ENCODE data around the gene CSTF1.
"Not testable (repeated sequence)": the region's sequence is repeated elsewhere in the genome, so short reads cannot be mapped to it uniquely, and the experiment has no call there.

The CSTF1 gene

GRCh38 chr20:56371977-56372376 is 20.5 kb upstream of the CSTF1 start:
- DNase-seq: no peak

- no peak for DNase-seq
These were observed 19.6 kb upstream of the CSTF1 start for GRCh38 chr20:56372850-56373249.

GRCh38 chr20:56373942-56374341 is 18.5 kb upstream of the CSTF1 start:
- no peak for DNase-seq

GRCh38 chr20:56376331-56376730 is 16.1 kb upstream of the CSTF1 start:
- no peak for DNase-seq

- no peak for DNase-seq
These were observed 14.1 kb upstream of the CSTF1 start for GRCh38 chr20:56378386-56378785.

GRCh38 chr20:56380375-56380774 is 12.1 kb upstream of the CSTF1 start:
- DNase-seq: no peak

GRCh38 chr20:56381501-56381900 is 10.9 kb upstream of the CSTF1 start:
- no peak for DNase-seq

- no peak for DNase-seq
These were observed 9.7 kb upstream of the CSTF1 start for GRCh38 chr20:56382696-56383095.

- DNase-seq: no peak
These were observed 9.1 kb upstream of the CSTF1 start for GRCh38 chr20:56383334-56383733.

GRCh38 chr20:56385130-56385529 is 7.3 kb upstream of the CSTF1 start:
- no peak for DNase-seq

GRCh38 chr20:56386219-56386618 is 6.2 kb upstream of the CSTF1 start:
- no peak for DNase-seq

- no peak for DNase-seq
These were observed 3.6 kb upstream of the CSTF1 start for GRCh38 chr20:56388882-56389281.

- no peak for DNase-seq
These were observed 2.6 kb upstream of the CSTF1 start for GRCh38 chr20:56389807-56390206.

GRCh38 chr20:56390396-56390795 is 2.0 kb upstream of the CSTF1 start:
- DNase-seq: not testable (repeated sequence)

- DNase-seq: no peak
These were observed 1.4 kb upstream of the CSTF1 start for GRCh38 chr20:56391037-56391436.

- no peak for DNase-seq
These were observed 781 bp upstream of the CSTF1 start for GRCh38 chr20:56391596-56392131.

GRCh38 chr20:56392881-56393482 is 537 bp downstream of the CSTF1 start:
- peak in 1 of 2 experiments; percentile 40 for DNase-seq

- no peak for DNase-seq
These were observed 1.2 kb downstream of the CSTF1 start for GRCh38 chr20:56393653-56394052.

GRCh38 chr20:56395166-56395565 is 2.7 kb downstream of the CSTF1 start:
- DNase-seq: no peak

GRCh38 chr20:56400001-56400640 is 7.7 kb downstream of the CSTF1 start:
- DNase-seq: peak; percentile 17 to 30

GRCh38 chr20:56403465-56403864 is 11.0 kb downstream of the CSTF1 start:
- no peak for DNase-seq

GRCh38 chr20:56405356-56405755 is 12.9 kb downstream of the CSTF1 start:
- DNase-seq: not testable (repeated sequence)

GRCh38 chr20:56406910-56407309 is 14.5 kb downstream of the CSTF1 start:
- no peak for DNase-seq

- no peak for DNase-seq
These were observed 17.1 kb downstream of the CSTF1 start for GRCh38 chr20:56409521-56409920.

GRCh38 chr20:56409956-56410355 is 17.5 kb downstream of the CSTF1 start:
- DNase-seq: no peak
